HuH-7.5 (cell line): ENCODE results near the gene CYP4F12.

ENCODE experiments used
- DNase-seq: peaks from one replicate; pipeline ENCODE4 v3.0.0; 2011; ENCODE audit warnings: low spot score

Gene CYP4F12

DNA sequence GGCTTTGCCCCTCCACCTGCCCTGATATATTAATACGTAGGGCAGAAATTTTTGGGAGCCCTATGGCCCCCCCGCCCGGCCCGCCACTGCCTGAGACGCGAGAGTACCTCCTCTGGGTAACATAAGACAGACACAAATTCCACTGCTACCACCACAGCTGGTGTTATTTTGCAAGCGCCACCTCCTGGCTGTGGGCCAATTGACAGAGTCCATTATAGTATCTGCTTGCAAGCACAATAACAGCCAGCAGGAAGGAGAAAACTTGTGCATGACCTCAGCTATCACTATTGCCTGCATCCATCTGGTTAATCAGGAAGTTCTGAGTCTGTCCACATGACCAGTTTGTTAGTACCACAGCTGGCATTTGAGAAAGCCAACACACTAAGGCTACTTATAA is 29.6 kb downstream of the CYP4F12 start:
- DNase-seq: peak; percentile 22

DNA sequence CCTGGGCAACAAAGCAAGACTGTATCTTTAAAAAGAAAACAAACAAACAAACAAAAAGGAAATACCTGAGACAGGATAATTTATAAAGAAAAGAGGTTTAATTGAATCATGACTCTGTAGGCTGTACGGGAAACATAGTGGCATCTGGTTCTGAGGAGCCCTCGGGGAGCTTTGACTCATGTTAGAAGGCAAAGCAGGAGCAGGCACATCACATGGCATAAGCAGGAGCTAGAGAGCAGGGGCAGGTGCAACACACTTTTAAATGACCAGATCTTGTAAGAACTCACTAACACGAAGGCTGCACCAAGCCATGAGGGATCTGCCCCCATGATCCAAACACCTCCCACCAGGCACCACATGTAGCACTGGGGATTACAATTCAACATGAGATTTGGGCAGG is 41.8 kb downstream of the CYP4F12 start:
- no peak for DNase-seq

GRCh38 chr19:15715642-15716041 is 42.8 kb downstream of the CYP4F12 start:
- no peak for DNase-seq

GRCh38 chr19:15717809-15718208 is 44.9 kb downstream of the CYP4F12 start:
- no peak for DNase-seq

- no peak for DNase-seq
These were observed 48.4 kb downstream of the CYP4F12 start for GRCh38 chr19:15721268-15721667.

DNA sequence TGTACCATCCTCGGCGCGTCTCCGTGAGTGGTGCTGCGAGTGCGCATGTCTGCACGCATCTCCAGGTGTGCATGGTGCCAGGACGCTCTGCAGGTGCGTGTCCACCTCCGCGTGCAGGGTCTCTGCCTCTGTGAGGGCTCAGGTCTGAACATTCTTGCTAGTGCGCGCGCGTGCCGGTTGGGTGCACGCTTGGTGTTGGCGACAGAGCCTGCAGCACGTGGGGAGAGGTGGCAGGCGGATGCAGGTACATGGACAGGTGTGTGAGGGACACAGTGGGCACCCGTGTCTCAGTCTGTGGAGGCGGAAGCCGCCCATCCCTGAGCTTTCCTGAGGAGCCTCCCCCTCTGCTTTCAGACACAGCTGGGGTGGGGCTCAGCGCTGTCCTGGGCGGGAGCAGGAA is 50.1 kb downstream of the CYP4F12 start:
- no peak for DNase-seq

DNA sequence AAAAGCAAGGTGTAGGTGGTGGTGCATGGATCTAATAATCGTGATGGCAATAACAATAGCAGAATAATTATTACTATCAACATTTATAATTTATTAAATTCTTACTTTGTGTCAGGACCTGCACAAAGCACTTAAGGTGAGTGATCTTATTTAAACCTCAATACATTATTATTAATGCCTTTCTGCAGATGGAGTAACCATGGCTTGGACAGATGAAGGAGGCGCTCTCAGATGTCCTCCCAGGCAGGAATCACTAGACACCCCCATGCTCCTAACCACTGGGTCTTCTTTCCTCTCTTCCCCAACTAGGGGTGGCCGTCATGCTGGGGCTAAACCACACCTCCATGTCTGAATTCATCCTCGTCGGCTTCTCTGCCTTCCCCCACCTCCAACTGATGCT is 54.8 kb downstream of the CYP4F12 start, which contains the start of gene OR10H2:
OR10H2 (plus strand) TSS at position 301 of the 400 bp plus-strand sequence; CDS start at position 321, 20 bp downstream.
- DNase-seq: no peak

DNA sequence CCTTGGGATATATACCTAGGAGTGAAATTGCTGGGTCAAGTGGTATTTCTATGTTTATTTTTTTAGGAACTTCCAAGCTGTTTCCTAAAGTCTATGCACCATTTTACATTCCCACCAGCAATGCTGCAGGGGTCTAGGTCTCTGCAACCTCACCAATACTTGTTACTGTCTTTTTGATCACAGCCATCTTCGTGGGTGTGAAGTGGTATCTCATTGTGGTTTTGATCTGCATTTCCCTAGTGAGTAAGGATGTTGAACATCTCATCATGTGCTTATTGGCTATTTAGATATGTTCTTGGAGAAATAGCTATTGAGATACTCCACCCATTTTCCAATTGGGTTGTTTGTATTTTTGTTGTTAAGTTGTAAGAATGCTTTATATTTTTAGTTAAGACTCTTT is 57.7 kb downstream of the CYP4F12 start:
- DNase-seq: no peak

- no peak for DNase-seq
These were observed 59.5 kb downstream of the CYP4F12 start for GRCh38 chr19:15732388-15732787.

DNA sequence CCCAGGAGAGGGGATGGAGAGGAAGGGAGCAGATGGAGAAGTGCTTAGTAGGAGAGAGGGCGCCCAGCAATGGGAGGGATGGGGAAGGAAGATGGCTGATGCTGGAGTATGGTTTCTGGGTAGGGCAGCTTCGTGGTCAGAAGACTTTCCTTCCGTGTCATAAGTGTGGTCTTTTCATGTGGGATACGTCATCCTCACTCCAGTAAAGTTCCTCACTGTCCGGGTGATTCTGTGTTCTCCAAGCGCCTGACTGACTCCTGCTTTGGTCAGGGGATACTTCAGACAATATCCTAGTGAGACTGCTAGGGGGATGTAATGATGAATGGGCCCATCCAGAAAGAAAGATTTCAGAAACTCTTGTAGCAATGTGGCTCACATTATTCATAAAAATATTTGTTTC is 61.0 kb downstream of the CYP4F12 start:
- DNase-seq: no peak

- no peak for DNase-seq
These were observed 64.8 kb downstream of the CYP4F12 start, which contains the start of gene OR10H3 for GRCh38 chr19:15737722-15738121. TSS of gene OR10H3 (plus strand) at chr19:15737985. CDS start at chr19:15741393, 3,408 bp downstream.

DNA sequence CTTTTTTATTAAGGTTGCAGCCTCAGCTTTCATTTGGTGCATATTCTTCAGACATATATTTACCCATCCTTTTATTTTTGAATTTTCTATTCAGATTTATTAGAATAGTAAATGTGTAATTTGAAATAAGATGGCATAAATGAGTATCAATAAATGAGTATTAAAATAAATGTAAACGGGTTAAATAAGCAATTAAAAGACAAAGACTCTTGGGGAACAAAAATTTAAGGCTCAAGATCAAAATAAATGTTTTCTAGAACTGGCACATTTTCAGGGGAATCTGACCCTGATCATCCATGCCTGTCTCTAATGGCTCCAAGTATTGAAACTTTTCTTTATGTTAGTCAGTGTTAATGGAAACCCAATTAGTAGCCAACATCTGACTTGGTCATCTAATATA is 67.9 kb downstream of the CYP4F12 start:
- DNase-seq: no peak
